CD4-positive, CD25-positive, alpha-beta regulatory T cell (primary cell): ENCODE data around the gene AMMECR1. TPM values are rescaled to one million over a fixed set of nuclear protein-coding genes. Genes with fewer than 3 reads are reported as not detected.
A peak's percentile ranks its signal among the peaks of the same experiment; 100 is the strongest.

Source experiments
- ATAC-seq, 2 donors: fragments of 150-1000 bp; cut with Tn5 transposase; one replicate each; pipeline ENCODE4 v1.10.0; 2021; ENCODE audit warnings: low read depth in 2 of 2, moderate number of reproducible peaks in 2 of 2, moderate library complexity in 1 of 2
- DNase-seq, 3 donors: peaks; one replicate each; pipeline versions ENCODE4 v3.0.0 to v3.0.0-alpha.2; 2012 to 2022; ENCODE audit warnings: mixed read lengths in 1 of 3
- H3K27ac ChIP-seq: one replicate; pipeline ENCODE4 v1.7.0; 2013; ENCODE audit warnings: mild to moderate bottlenecking, low read length; ENCODE audit not compliant: insufficient read depth, poor library complexity, severe bottlenecking
- H3K27me3 ChIP-seq: one replicate; pipeline ENCODE4 v1.7.0; 2013; ENCODE audit warnings: low read length; ENCODE audit not compliant: control insufficient read depth, insufficient read depth
- H3K36me3 ChIP-seq: one replicate; pipeline ENCODE4 v1.7.0; 2013; ENCODE audit warnings: mild to moderate bottlenecking, low read length, moderate library complexity; ENCODE audit not compliant: control insufficient read depth, insufficient read depth
- H3K4me1 ChIP-seq: 2 replicates; pipeline ENCODE4 v1.7.0; 2013; ENCODE audit warnings: mild to moderate bottlenecking, low read length; ENCODE audit not compliant: insufficient read depth, control insufficient read depth, poor library complexity, severe bottlenecking
- H3K4me3 ChIP-seq: one replicate; pipeline ENCODE4 v1.7.0; 2013; ENCODE audit warnings: low read depth, mild to moderate bottlenecking, low read length, moderate library complexity
- H3K9me3 ChIP-seq, 2 experiments: 1 replicate in 1 of 2; 2 replicates in 1 of 2; pipeline ENCODE4 v1.7.0; 2013; ENCODE audit warnings: low read length in 2 of 2, mild to moderate bottlenecking in 1 of 2, moderate library complexity in 1 of 2; ENCODE audit not compliant: control insufficient read depth in 2 of 2
- H3K27ac Mint-ChIP-seq, 3 donors: one replicate each; pipeline ENCODE4 v1.8.0; 2020 to 2022; ENCODE audit warnings: mild to moderate bottlenecking in 3 of 3, mixed read lengths in 3 of 3, moderate library complexity in 2 of 3
- H3K27me3 Mint-ChIP-seq: one replicate; pipeline ENCODE4 v1.8.0; 2022; ENCODE audit warnings: mild to moderate bottlenecking, mixed read lengths
- H3K36me3 Mint-ChIP-seq: one replicate; pipeline ENCODE4 v1.8.0; 2020; ENCODE audit warnings: mixed read lengths
- H3K4me1 Mint-ChIP-seq, 4 donors: one replicate each; pipeline ENCODE4 v1.8.0; 2020 to 2022; ENCODE audit warnings: mixed read lengths in 4 of 4, mild to moderate bottlenecking in 1 of 4
- H3K4me3 Mint-ChIP-seq, 4 donors: one replicate each; pipeline ENCODE4 v1.8.0; 2020 to 2022; ENCODE audit warnings: mild to moderate bottlenecking in 4 of 4, mixed read lengths in 4 of 4, moderate library complexity in 3 of 4
- H3K9me3 Mint-ChIP-seq, 7 donors: one replicate each; pipeline ENCODE4 v1.8.0; 2020 to 2022; ENCODE audit warnings: mixed read lengths in 7 of 7, mild to moderate bottlenecking in 3 of 7, moderate library complexity in 2 of 7
- polyA plus RNA-seq, 4 donors: library from polyadenylated mRNA; unstranded; fragments of 300-500 nt; fragmentation: Illumina TruSeq; gene quantifications; one replicate each; pipeline ENCODE4 v1.2.3, GENCODE V29; 2021
- total RNA-seq: library from RNA; stranded (reverse); gene quantifications from one replicate; pipeline ENCODE4 v1.2.3, GENCODE V29; 2022

Gene AMMECR1
- total and polyA plus RNA-seq, 5 donors from 2014 or later = 11.0 to 23.1 (median 15.8) TPM

- H3K27ac ChIP-seq = no peak overlapping the region
- H3K4me3 ChIP-seq = no peak overlapping the region
- H3K4me3 Mint-ChIP-seq = no peak overlapping the region
- H3K27me3 Mint-ChIP-seq = no peaks in the 10 kb centered on the region
- DNase-seq (no peak), ATAC-seq (no peak)
- H3K4me1 Mint-ChIP-seq = peaks cover 0 to 16% (median under 1%) of the 10 kb centered on the region in 4 donors
- H3K27ac Mint-ChIP-seq = peak overlapping the region in 1 of 3 donors; percentile 60
- no peaks in the 10 kb centered on the region for H3K27me3 ChIP-seq
- H3K36me3 Mint-ChIP-seq = peaks cover 25% of the 10 kb centered on the region
- no peaks in the 10 kb centered on the region for H3K9me3 ChIP-seq
- H3K36me3 ChIP-seq = peaks cover 5% of the 10 kb centered on the region
- H3K4me1 ChIP-seq = no peaks in the 10 kb centered on the region
- no peaks in the 10 kb centered on the region for H3K9me3 Mint-ChIP-seq
Measured at GRCh38 chrX:110175696-110176095, 142.2 kb downstream of the AMMECR1 start.

- no peaks in the 10 kb centered on the region for H3K27me3 Mint-ChIP-seq
- no peaks in the 10 kb centered on the region for H3K4me1 ChIP-seq
Measured at GRCh38 chrX:110175146-110175545, 142.7 kb downstream of the AMMECR1 start.

GRCh38 chrX:110173192-110174175, 144.4 kb downstream of the AMMECR1 start:
- H3K27ac Mint-ChIP-seq = peak overlapping the region in 1 of 3 donors; percentile 75
- H3K27me3 ChIP-seq = no peaks in the 10 kb centered on the region
- ATAC-seq = no peak
- H3K36me3 ChIP-seq = peaks cover 5% of the 10 kb centered on the region
- peaks cover 0 to 6% (median 4%) of the 10 kb centered on the region in 4 donors for H3K4me1 Mint-ChIP-seq
- no peaks in the 10 kb centered on the region for H3K27me3 Mint-ChIP-seq
- DNase-seq = no peak
- no peaks in the 10 kb centered on the region for H3K9me3 Mint-ChIP-seq
- no peak overlapping the region for H3K4me3 Mint-ChIP-seq
- H3K4me3 ChIP-seq = no peak overlapping the region
- no peaks in the 10 kb centered on the region for H3K9me3 ChIP-seq
- H3K4me1 ChIP-seq = no peaks in the 10 kb centered on the region
- no peak overlapping the region for H3K27ac ChIP-seq
- peaks cover 18% of the 10 kb centered on the region for H3K36me3 Mint-ChIP-seq

More at GRCh38 chrX:110175146-110175545, 142.7 kb downstream of the AMMECR1 start:
- Histone ChIP-seq H3K27me3 (no peaks in the 10 kb centered on the region), H3K4me3 (no peak overlapping the region), H3K36me3 (peaks cover 5% of the 10 kb centered on the region), H3K9me3 (no peaks in the 10 kb centered on the region), H3K27ac (no peak overlapping the region)
- Mint-ChIP-seq H3K4me3 (no peak overlapping the region), H3K4me1 (peaks cover 0 to 12% (median under 1%) of the 10 kb centered on the region in 4 donors), H3K36me3 (peaks cover 25% of the 10 kb centered on the region), H3K9me3 (no peaks in the 10 kb centered on the region), H3K27ac (peak overlapping the region in 1 of 3 donors; percentile 60)
- no peak for ATAC-seq
- DNase-seq = no peak

GRCh38 chrX:110172215-110172614, 145.7 kb downstream of the AMMECR1 start:
- no peaks in the 10 kb centered on the region for H3K27me3 ChIP-seq
- no peak for DNase-seq
- peaks cover 18% of the 10 kb centered on the region for H3K36me3 Mint-ChIP-seq
- ATAC-seq = no peak
- no peaks in the 10 kb centered on the region for H3K9me3 ChIP-seq
- H3K4me3 Mint-ChIP-seq = no peak overlapping the region
- no peak overlapping the region for H3K27ac Mint-ChIP-seq
- peaks cover 0 to 8% (median 5%) of the 10 kb centered on the region in 4 donors for H3K4me1 Mint-ChIP-seq
- no peaks in the 10 kb centered on the region for H3K9me3 Mint-ChIP-seq
- no peak overlapping the region for H3K27ac ChIP-seq
- H3K4me3 ChIP-seq = no peak overlapping the region
- H3K4me1 ChIP-seq = no peaks in the 10 kb centered on the region
- H3K27me3 Mint-ChIP-seq = no peaks in the 10 kb centered on the region
- peaks cover 5% of the 10 kb centered on the region for H3K36me3 ChIP-seq

- ATAC-seq (no peak), DNase-seq (no peak)
- H3K4me3 ChIP-seq = no peak overlapping the region
- H3K36me3 ChIP-seq = peaks cover 5% of the 10 kb centered on the region
- no peaks in the 10 kb centered on the region for H3K4me1 ChIP-seq
- Mint-ChIP-seq H3K4me3 (no peak overlapping the region), H3K4me1 (peaks cover 0 to 8% (median 5%) of the 10 kb centered on the region in 4 donors), H3K9me3 (no peaks in the 10 kb centered on the region), H3K36me3 (peaks cover 18% of the 10 kb centered on the region), H3K27me3 (no peaks in the 10 kb centered on the region), H3K27ac (no peak overlapping the region)
- no peaks in the 10 kb centered on the region for H3K9me3 ChIP-seq
- H3K27me3 ChIP-seq = no peaks in the 10 kb centered on the region
- H3K27ac ChIP-seq = no peak overlapping the region
Measured at GRCh38 chrX:110171442-110171841, 146.4 kb downstream of the AMMECR1 start.

GRCh38 chrX:110170029-110170428, 147.9 kb downstream of the AMMECR1 start:
- Histone ChIP-seq H3K36me3 (peaks cover 5% of the 10 kb centered on the region), H3K4me1 (no peaks in the 10 kb centered on the region), H3K4me3 (no peak overlapping the region), H3K9me3 (no peaks in the 10 kb centered on the region), H3K27ac (no peak overlapping the region), H3K27me3 (no peaks in the 10 kb centered on the region)
- Mint-ChIP-seq H3K27ac (no peak overlapping the region), H3K36me3 (peaks cover 14% of the 10 kb centered on the region), H3K4me3 (no peak overlapping the region), H3K4me1 (peaks cover 0 to 8% (median 5%) of the 10 kb centered on the region in 4 donors), H3K9me3 (no peaks in the 10 kb centered on the region), H3K27me3 (no peaks in the 10 kb centered on the region)
- no peak for DNase-seq
- no peak for ATAC-seq

- Mint-ChIP-seq H3K9me3 (no peaks in the 10 kb centered on the region), H3K27ac (no peak overlapping the region), H3K27me3 (no peaks in the 10 kb centered on the region), H3K4me1 (peaks cover 0 to 6% (median 5%) of the 10 kb centered on the region in 4 donors), H3K36me3 (peaks cover 12% of the 10 kb centered on the region), H3K4me3 (no peak overlapping the region)
- H3K9me3 ChIP-seq = no peaks in the 10 kb centered on the region
- no peaks in the 10 kb centered on the region for H3K27me3 ChIP-seq
- peaks cover 5% of the 10 kb centered on the region for H3K36me3 ChIP-seq
- H3K4me3 ChIP-seq = no peak overlapping the region
- H3K27ac ChIP-seq = no peak overlapping the region
- DNase-seq (no peak), ATAC-seq (no peak)
- no peaks in the 10 kb centered on the region for H3K4me1 ChIP-seq
Measured at GRCh38 chrX:110168585-110168984, 149.3 kb downstream of the AMMECR1 start.
